Purkinje cell (primary cell): Measurements from ENCODE around the gene TIMM22. TPM values are rescaled to one million over a fixed set of nuclear protein-coding genes. Genes with fewer than 3 reads are reported as not detected.

Experiments
- polyA plus RNA-seq: library from polyadenylated mRNA; unstranded; fragments of >200 nt; fragmentation: Nextera tagmentation; gene quantifications from 2 replicates; pipeline ENCODE4 v1.2.1, GENCODE V29; 2014

Gene TIMM22
- 8.9 and 9.6 TPM in 2 replicates for polyA plus RNA-seq

DNA sequence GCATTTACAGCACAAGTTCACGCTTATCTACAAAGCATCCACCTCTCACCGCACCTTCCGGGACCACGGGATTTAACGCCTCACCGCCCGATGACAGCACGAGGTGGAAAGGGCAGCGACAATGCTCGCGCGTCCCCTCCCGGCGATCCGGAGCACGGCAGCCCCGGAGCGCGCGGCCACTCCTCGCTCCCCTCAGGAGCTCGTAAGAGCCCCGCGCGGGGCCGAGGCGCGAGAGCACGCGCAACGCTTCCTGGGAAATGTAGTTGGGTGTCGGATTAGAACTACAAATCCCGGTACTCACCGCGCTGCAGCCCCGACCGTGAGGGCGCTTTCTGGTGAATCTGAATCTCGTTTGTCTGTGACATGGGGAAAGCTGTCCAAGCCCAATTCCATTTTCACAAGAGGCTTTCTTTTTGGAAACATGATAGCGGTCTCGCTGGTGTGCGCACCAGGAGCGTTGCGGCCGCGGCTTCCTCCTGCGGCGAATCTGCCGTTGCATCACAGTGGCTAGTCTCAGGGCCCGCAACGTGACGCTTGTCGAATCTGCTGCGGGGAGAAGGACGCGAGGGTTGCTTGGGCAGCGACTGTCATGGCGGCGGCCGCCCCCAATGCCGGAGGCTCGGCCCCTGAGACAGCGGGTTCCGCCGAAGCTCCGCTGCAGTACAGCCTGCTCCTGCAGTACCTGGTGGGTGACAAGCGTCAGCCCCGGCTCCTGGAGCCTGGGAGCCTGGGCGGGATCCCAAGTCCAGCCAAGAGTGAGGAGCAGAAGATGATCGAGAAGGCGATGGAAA, at the start of gene TIMM22:
Gene TIMM22, plus strand, starts transcription at position 576 of the 791 bp plus-strand sequence. Its CDS starts 14 bp downstream, at position 590.

DNA sequence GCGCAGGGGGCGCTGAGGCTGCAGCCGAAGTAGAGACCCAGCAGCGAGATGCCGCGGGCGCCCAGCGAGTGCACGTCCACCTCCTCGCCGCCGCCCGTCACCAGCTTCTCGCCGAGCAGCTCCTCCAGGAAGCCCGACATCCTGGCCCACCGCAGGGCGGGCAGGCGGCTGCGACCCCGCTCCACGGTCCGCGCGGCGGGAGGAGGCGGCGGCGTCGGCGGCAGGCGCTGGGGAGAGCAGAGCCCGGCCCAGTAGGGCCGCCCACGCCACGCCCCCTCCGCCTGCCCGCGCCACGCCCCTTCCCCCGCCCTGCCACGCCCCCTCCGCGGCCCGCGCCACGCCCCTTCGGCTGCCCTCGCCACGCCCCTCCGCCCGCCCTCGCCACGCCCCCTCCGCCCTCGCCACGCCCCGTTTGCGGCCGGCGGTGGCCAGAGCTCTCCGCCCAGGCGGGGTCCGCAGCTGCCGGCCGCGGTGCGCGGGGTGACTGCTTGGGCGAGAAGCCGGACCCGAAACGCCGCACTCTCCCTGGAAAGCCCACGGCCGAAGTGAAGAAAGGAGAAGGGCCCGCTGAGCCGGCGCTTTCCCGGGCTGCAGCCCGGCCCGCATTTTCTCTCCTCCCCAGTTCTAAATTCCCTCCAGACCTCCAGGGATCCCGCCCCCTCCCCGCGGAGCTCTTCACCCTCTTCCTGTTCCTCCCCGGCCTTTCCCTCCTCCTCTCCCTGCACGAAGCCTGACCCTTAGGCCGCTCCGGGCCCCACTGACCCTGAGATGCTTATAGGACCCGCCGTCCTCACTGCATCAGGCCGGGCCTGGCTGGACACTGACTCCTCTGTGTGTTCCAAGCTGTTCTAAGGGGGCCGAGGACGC, 17.2 kb upstream of the TIMM22 start, which contains the start of gene NXN:
Gene NXN, minus strand, starts transcription at position 238 of the 867 bp plus-strand sequence.

Other genes starting within 250 kb of the TIMM22 start
- 0.64 and 0.97 TPM in 2 replicates for gene GEMIN4, start 244.9 kb upstream of the TIMM22 start, polyA plus RNA-seq
- gene GLOD4, start 214.8 kb upstream of the TIMM22 start, polyA plus RNA-seq: 28.8 and 44.8 TPM in 2 replicates
- 4.8 and 6.3 TPM in 2 replicates for gene MRM3, start 214.8 kb upstream of the TIMM22 start, polyA plus RNA-seq
- 0.11 TPM in 1 of 2 replicates, not detected in the other for gene NXN, start 17.4 kb upstream of the TIMM22 start, polyA plus RNA-seq
- 9.0 and 14.2 TPM in 2 replicates for gene ABR, start 182.9 kb downstream of the TIMM22 start, polyA plus RNA-seq